Mesendoderm (in vitro differentiated cells): ENCODE results near the gene CTNND2.
A peak's percentile ranks its signal among the peaks of the same experiment; 100 is the strongest.

Experiments
- DNase-seq: peaks from one replicate; pipeline ENCODE4 v3.0.0; 2013
- H2AK5ac ChIP-seq: 2 replicates; pipeline ENCODE4 v1.6.1; 2013; ENCODE audit warnings: low read length, inconsistent platforms
- H2BK120ac ChIP-seq: 2 replicates; pipeline ENCODE4 v1.6.1; 2013; ENCODE audit warnings: low read depth, mild to moderate bottlenecking, low read length, moderate library complexity, mixed read lengths
- H2BK15ac ChIP-seq: replicated peaks from 2 replicates; pipeline ENCODE4 v1.6.1; 2013; ENCODE audit warnings: low read depth, mild to moderate bottlenecking, moderate library complexity
- H2BK5ac ChIP-seq: 2 replicates; pipeline ENCODE4 v1.6.1; 2013; ENCODE audit warnings: low read length, inconsistent platforms
- H3K18ac ChIP-seq: 2 replicates; pipeline ENCODE4 v1.6.1; 2013; ENCODE audit warnings: mild to moderate bottlenecking, low read length, mixed read lengths
- H3K23ac ChIP-seq: one replicate; pipeline ENCODE4 v1.6.1; 2013; ENCODE audit warnings: low read length
- H3K27ac ChIP-seq: 2 replicates; pipeline ENCODE4 v1.5.1; 2013; ENCODE audit warnings: low read depth, mild to moderate bottlenecking, inconsistent platforms, low read length, moderate library complexity
- H3K27me3 ChIP-seq: 2 replicates; pipeline ENCODE4 v1.6.1; 2013; ENCODE audit warnings: low read length, control low read depth, mild to moderate bottlenecking, inconsistent platforms; ENCODE audit not compliant: insufficient read depth, poor library complexity
- H3K36me3 ChIP-seq: 2 replicates; pipeline ENCODE4 v1.6.1; 2013; ENCODE audit warnings: low read length, inconsistent platforms; ENCODE audit not compliant: control insufficient read depth, insufficient read depth
- H3K4ac ChIP-seq: one replicate; pipeline ENCODE4 v1.6.1; 2013; ENCODE audit warnings: low read depth, mild to moderate bottlenecking, low read length, moderate library complexity
- H3K4me1 ChIP-seq: 2 replicates; pipeline ENCODE4 v1.6.1; 2013; ENCODE audit warnings: low read depth, low read length, inconsistent platforms; ENCODE audit not compliant: control insufficient read depth
- H3K4me2 ChIP-seq: 2 replicates; pipeline ENCODE4 v1.6.1; 2013; ENCODE audit warnings: low read length
- H3K4me3 ChIP-seq: 2 replicates; pipeline ENCODE4 v1.5.1; 2013; ENCODE audit warnings: mild to moderate bottlenecking, low read length
- H3K56ac ChIP-seq: one replicate; pipeline ENCODE4 v1.6.1; 2013; ENCODE audit warnings: low read length
- H3K79me1 ChIP-seq: 2 replicates; pipeline ENCODE4 v1.6.1; 2013; ENCODE audit warnings: low read length, inconsistent platforms
- H3K79me2 ChIP-seq: 2 replicates; pipeline ENCODE4 v1.6.1; 2013; ENCODE audit warnings: mild to moderate bottlenecking, low read length; ENCODE audit not compliant: control insufficient read depth, insufficient read depth
- H3K9ac ChIP-seq: 2 replicates; pipeline ENCODE4 v1.6.1; 2013; ENCODE audit warnings: low read length, inconsistent platforms
- H4K5ac ChIP-seq: one replicate; pipeline ENCODE4 v1.6.1; 2013; ENCODE audit warnings: low read length
- H4K8ac ChIP-seq: one replicate; pipeline ENCODE4 v1.6.1; 2013; ENCODE audit warnings: low read depth, mild to moderate bottlenecking, control low read depth, low read length, moderate library complexity
- WGBS: extraction: QIAGEN DNeasy Blood & Tissue Kit; methylation state at CpG from one replicate; pipeline ENCODE4 v1.1.7; 2013; ENCODE audit warnings: low lambda C conversion rate, missing lambda C conversion rate; ENCODE audit not compliant: insufficient coverage; ENCODE audit errors: extremely low coverage; 5-methylcytosine and 5-hydroxymethylcytosine counted together

The CTNND2 gene

GRCh38 chr5:11258001-11258400 lies 646.2 kb downstream of the CTNND2 start:
- no peak overlapping the region for H3K23ac ChIP-seq
- H3K4me1 ChIP-seq, result no peaks in the 10 kb centered on the region
- H2BK120ac ChIP-seq, result no peak overlapping the region
- no peak overlapping the region for H3K4me3 ChIP-seq
- no peak overlapping the region for H3K4ac ChIP-seq
- no peak overlapping the region for H3K9ac ChIP-seq
- no peaks in the 10 kb centered on the region for H3K36me3 ChIP-seq
- no peak overlapping the region for H3K4me2 ChIP-seq
- H2AK5ac ChIP-seq, result no peak overlapping the region
- H2BK5ac ChIP-seq, result no peak overlapping the region
- no CpG with 5 or more reads among the region's 5 CpGs for WGBS
- H3K79me1 ChIP-seq, result no peaks in the 10 kb centered on the region
- H3K79me2 ChIP-seq, result no peaks in the 10 kb centered on the region
- no peak for DNase-seq
- H4K5ac ChIP-seq, result no peak overlapping the region
- no peak overlapping the region for H4K8ac ChIP-seq
- H3K27me3 ChIP-seq, result no peaks in the 10 kb centered on the region
- no peak overlapping the region for H3K56ac ChIP-seq
- no peak overlapping the region for H3K27ac ChIP-seq
- H2BK15ac ChIP-seq, result no peak overlapping the region
- no peak overlapping the region for H3K18ac ChIP-seq

GRCh38 chr5:11252523-11252922 lies 651.7 kb downstream of the CTNND2 start:
- no peak for DNase-seq
- no peak overlapping the region for H3K23ac ChIP-seq
- H3K56ac ChIP-seq, result no peak overlapping the region
- H3K18ac ChIP-seq, result no peak overlapping the region
- H3K36me3 ChIP-seq, result no peaks in the 10 kb centered on the region
- H2BK5ac ChIP-seq, result no peak overlapping the region
- no peak overlapping the region for H2BK15ac ChIP-seq
- H3K79me2 ChIP-seq, result no peaks in the 10 kb centered on the region
- H2BK120ac ChIP-seq, result no peak overlapping the region
- no peak overlapping the region for H3K4me2 ChIP-seq
- H3K4me1 ChIP-seq, result peaks cover 2% of the 10 kb centered on the region
- no peak overlapping the region for H4K5ac ChIP-seq
- H3K27ac ChIP-seq, result no peak overlapping the region
- no peak overlapping the region for H4K8ac ChIP-seq
- H3K4me3 ChIP-seq, result no peak overlapping the region
- H3K4ac ChIP-seq, result no peak overlapping the region
- H3K9ac ChIP-seq, result no peak overlapping the region
- no peak overlapping the region for H2AK5ac ChIP-seq
- no peaks in the 10 kb centered on the region for H3K27me3 ChIP-seq
- no peaks in the 10 kb centered on the region for H3K79me1 ChIP-seq

DNA sequence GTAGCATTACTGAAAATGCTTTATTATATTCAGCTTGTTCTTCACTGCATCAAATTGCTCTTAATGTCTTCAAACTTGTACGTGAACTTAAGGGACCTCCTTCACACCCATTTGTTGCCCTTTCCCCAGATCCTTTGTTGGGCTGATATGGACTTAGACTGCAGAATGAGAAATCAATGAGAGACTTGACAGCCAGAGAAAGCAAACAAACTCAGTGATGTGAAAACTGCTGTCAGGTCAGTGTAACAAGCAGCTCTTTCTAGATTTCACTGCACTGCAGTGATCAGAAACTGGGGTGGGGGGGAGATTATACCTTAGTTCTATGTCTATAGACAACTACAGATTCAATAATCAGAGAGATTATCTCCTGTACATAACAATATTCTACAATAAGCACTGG lies 652.2 kb downstream of the CTNND2 start:
- H3K79me2 ChIP-seq, result no peaks in the 10 kb centered on the region
- no peak overlapping the region for H3K9ac ChIP-seq
- no peak overlapping the region for H2BK15ac ChIP-seq
- H2BK5ac ChIP-seq, result no peak overlapping the region
- H3K27ac ChIP-seq, result no peak overlapping the region
- H3K18ac ChIP-seq, result peak overlapping the region; percentile 68
- H3K4me1 ChIP-seq, result peaks cover 2% of the 10 kb centered on the region
- no peak overlapping the region for H3K4ac ChIP-seq
- H2AK5ac ChIP-seq, result no peak overlapping the region
- no peak overlapping the region for H3K4me2 ChIP-seq
- H3K56ac ChIP-seq, result no peak overlapping the region
- H3K4me3 ChIP-seq, result no peak overlapping the region
- no peak overlapping the region for H3K23ac ChIP-seq
- no peaks in the 10 kb centered on the region for H3K79me1 ChIP-seq
- no peak overlapping the region for H4K5ac ChIP-seq
- DNase-seq, result no peak
- H3K36me3 ChIP-seq, result no peaks in the 10 kb centered on the region
- no peaks in the 10 kb centered on the region for H3K27me3 ChIP-seq
- WGBS, result no CpG with 5 or more reads among the region's 1 CpG
- no peak overlapping the region for H2BK120ac ChIP-seq
- no peak overlapping the region for H4K8ac ChIP-seq

DNA sequence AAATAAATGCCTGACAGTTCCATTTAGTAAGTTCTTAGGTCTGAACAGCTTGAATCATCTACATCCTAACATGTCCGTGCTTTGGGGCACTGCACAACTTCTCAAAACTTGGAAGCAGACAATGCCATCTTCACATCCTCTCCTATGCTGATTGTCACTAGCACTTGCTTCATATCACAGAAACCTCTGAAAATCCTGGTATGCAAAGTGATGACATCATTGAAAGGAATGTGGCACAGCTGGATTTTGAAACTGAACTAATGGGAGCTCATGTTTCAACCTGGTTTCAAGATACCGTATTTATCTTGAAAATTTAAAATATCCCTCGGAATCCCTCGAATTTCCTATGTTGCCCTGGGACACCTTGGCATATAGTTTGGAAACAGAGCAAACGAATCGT lies 653.0 kb downstream of the CTNND2 start:
- no peak overlapping the region for H3K27ac ChIP-seq
- no peak overlapping the region for H2AK5ac ChIP-seq
- H3K4me2 ChIP-seq, result no peak overlapping the region
- H3K56ac ChIP-seq, result no peak overlapping the region
- H3K4me1 ChIP-seq, result peaks cover 2% of the 10 kb centered on the region
- no peak overlapping the region for H2BK5ac ChIP-seq
- no peaks in the 10 kb centered on the region for H3K27me3 ChIP-seq
- H2BK120ac ChIP-seq, result no peak overlapping the region
- H4K5ac ChIP-seq, result no peak overlapping the region
- H3K79me1 ChIP-seq, result no peaks in the 10 kb centered on the region
- H3K9ac ChIP-seq, result no peak overlapping the region
- no peak overlapping the region for H2BK15ac ChIP-seq
- no CpG with 5 or more reads among the region's 6 CpGs for WGBS
- DNase-seq, result peak; percentile 80
- no peaks in the 10 kb centered on the region for H3K36me3 ChIP-seq
- H3K79me2 ChIP-seq, result no peaks in the 10 kb centered on the region
- no peak overlapping the region for H3K4me3 ChIP-seq
- no peak overlapping the region for H3K23ac ChIP-seq
- H3K18ac ChIP-seq, result no peak overlapping the region
- no peak overlapping the region for H3K4ac ChIP-seq
- no peak overlapping the region for H4K8ac ChIP-seq

GRCh38 chr5:11248966-11249365 lies 655.3 kb downstream of the CTNND2 start:
- Histone ChIP-seq H2BK120ac (no peak overlapping the region), H2BK5ac (no peak overlapping the region), H2AK5ac (no peak overlapping the region), H3K56ac (no peak overlapping the region), H3K79me2 (no peaks in the 10 kb centered on the region), H3K4me1 (peaks cover 2% of the 10 kb centered on the region), H3K4me3 (no peak overlapping the region), H3K4ac (no peak overlapping the region), H3K18ac (no peak overlapping the region), H3K79me1 (no peaks in the 10 kb centered on the region), H2BK15ac (no peak overlapping the region), H3K23ac (no peak overlapping the region), H3K4me2 (no peak overlapping the region), H4K5ac (no peak overlapping the region), H3K9ac (no peak overlapping the region), H3K27ac (no peak overlapping the region), H3K27me3 (no peaks in the 10 kb centered on the region), H4K8ac (no peak overlapping the region), H3K36me3 (no peaks in the 10 kb centered on the region)
- no peak for DNase-seq
- whole genome bisulfite sequencing, result no CpG with 5 or more reads among the region's 4 CpGs

GRCh38 chr5:11247224-11247623 lies 657.0 kb downstream of the CTNND2 start:
- H3K27me3 ChIP-seq, result no peaks in the 10 kb centered on the region
- no peak overlapping the region for H2AK5ac ChIP-seq
- H3K4ac ChIP-seq, result no peak overlapping the region
- no peak overlapping the region for H3K56ac ChIP-seq
- no peaks in the 10 kb centered on the region for H3K79me2 ChIP-seq
- no CpG with 5 or more reads among the region's 3 CpGs for WGBS
- no peak overlapping the region for H2BK120ac ChIP-seq
- H4K5ac ChIP-seq, result no peak overlapping the region
- peak; percentile 30 for DNase-seq
- no peak overlapping the region for H3K9ac ChIP-seq
- no peak overlapping the region for H3K23ac ChIP-seq
- no peak overlapping the region for H3K27ac ChIP-seq
- H3K4me1 ChIP-seq, result peaks cover 2% of the 10 kb centered on the region
- H3K79me1 ChIP-seq, result no peaks in the 10 kb centered on the region
- no peak overlapping the region for H3K18ac ChIP-seq
- no peak overlapping the region for H3K4me3 ChIP-seq
- no peak overlapping the region for H3K4me2 ChIP-seq
- no peak overlapping the region for H2BK5ac ChIP-seq
- no peak overlapping the region for H4K8ac ChIP-seq
- no peaks in the 10 kb centered on the region for H3K36me3 ChIP-seq
- H2BK15ac ChIP-seq, result no peak overlapping the region
